Neural progenitor cell (in vitro differentiated cells): ENCODE data around the gene B3GNT2.

Experiments used
- EZH2 ChIP-seq: fragments of 200-600 bp; sonication (generic); IDR thresholded peaks from 2 replicates; pipeline ENCODE4 v1.6.1; 2017; ENCODE audit warnings: antibody characterized with exemption, mild to moderate bottlenecking, moderate library complexity
- EZH2phosphoT487 ChIP-seq: fragments of 200-600 bp; sonication (generic); IDR thresholded peaks from 2 replicates; pipeline ENCODE4 v1.6.1; 2017; ENCODE audit warnings: antibody characterized with exemption
- TF ChIP-seq, protein P1 (sequence below): fragments of 200-600 bp; sonication (generic); IDR thresholded peaks from 2 replicates; pipeline ENCODE4 v1.5.1; 2017; ENCODE audit warnings: antibody characterized with exemption, mild to moderate bottlenecking

DNA sequence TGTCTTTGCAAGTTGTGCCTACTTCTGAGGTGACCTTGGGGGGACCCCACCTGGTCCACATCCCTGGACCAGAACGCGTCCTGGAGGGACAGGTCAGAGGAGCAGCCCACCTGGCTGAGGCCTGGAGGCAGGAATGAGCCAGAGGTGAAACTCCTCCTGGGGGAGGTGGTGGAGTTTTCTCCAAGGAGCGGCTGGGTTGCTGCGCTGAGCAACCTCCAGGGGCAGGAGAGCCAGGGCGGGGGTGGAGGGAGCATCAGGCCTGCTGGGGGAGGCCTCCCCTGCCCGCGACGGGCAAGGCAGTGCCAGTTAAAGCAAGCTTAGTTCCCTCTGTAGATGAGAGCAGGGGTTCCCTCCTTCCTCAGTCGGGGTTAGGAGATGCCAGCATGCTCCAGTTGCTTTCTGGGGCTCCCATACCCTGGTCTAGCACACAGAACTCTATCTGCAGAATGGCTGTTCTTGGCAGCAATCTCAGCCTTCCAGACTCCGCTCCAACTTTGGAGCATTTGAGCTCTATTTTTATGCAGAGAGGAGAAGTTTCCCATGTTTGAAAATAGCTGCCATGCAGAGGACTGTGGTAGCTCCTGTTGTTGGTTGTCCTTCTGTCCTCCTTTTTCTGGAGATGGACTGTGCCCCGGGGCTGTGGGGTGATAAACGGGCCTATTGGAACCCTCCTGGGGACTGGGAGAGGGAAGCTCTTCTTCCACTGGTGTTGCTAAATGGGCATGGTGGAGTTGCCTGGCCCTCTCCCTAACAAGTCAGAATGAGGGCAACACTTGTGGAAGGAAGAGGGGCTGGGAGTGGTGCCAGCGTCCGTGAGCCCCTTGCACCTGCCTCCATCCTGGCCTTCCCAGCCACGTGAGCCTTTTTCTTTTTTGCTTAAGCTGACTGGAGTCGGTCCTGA is 39.1 kb downstream of the B3GNT2 start:
- TF ChIP-seq, protein P1, sequence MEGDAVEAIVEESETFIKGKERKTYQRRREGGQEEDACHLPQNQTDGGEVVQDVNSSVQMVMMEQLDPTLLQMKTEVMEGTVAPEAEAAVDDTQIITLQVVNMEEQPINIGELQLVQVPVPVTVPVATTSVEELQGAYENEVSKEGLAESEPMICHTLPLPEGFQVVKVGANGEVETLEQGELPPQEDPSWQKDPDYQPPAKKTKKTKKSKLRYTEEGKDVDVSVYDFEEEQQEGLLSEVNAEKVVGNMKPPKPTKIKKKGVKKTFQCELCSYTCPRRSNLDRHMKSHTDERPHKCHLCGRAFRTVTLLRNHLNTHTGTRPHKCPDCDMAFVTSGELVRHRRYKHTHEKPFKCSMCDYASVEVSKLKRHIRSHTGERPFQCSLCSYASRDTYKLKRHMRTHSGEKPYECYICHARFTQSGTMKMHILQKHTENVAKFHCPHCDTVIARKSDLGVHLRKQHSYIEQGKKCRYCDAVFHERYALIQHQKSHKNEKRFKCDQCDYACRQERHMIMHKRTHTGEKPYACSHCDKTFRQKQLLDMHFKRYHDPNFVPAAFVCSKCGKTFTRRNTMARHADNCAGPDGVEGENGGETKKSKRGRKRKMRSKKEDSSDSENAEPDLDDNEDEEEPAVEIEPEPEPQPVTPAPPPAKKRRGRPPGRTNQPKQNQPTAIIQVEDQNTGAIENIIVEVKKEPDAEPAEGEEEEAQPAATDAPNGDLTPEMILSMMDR: no peak
- TF ChIP-seq EZH2 (no peak), EZH2phosphoT487 (no peak)
